Body of pancreas (tissue), 4 donors: ENCODE data around the gene PSPN. TPM values are rescaled to one million over a fixed set of nuclear protein-coding genes. Genes with fewer than 3 reads are reported as not detected.

Experiments
- ATAC-seq: fragments of 150-250 bp; one replicate; pipeline ENCODE4 v1.9.1; 2016
- DNase-seq, 4 donors: peaks; one replicate each; pipeline ENCODE4 v3.0.0-alpha.2; 2019
- H3K27ac ChIP-seq, 4 donors: fragments of 200-600 bp; sonication (generic); 1 replicate in 3 of 4; 2 replicates in 1 of 4; pipeline versions ENCODE4 v1.5.1 to v1.6.1; 2016 to 2019; ENCODE audit warnings: mild to moderate bottlenecking in 1 of 4, mixed read lengths in 1 of 4, moderate library complexity in 1 of 4
- H3K27me3 ChIP-seq, 2 donors: fragments of 200-600 bp; sonication (generic); one replicate each; pipeline ENCODE4 v1.6.0; 2016; ENCODE audit warnings: mild to moderate bottlenecking in 1 of 2
- H3K36me3 ChIP-seq, 2 donors: fragments of 200-600 bp; sonication (generic); replicated peaks in 1 of 2; 2 replicates each; pipeline ENCODE4 v1.5.1; 2016; ENCODE audit warnings: low read depth in 2 of 2; ENCODE audit not compliant: insufficient read depth in 1 of 2
- H3K4me1 ChIP-seq: fragments of 200-600 bp; sonication (generic); one replicate; pipeline ENCODE4 v1.6.0; 2016
- H3K4me3 ChIP-seq, 2 donors: fragments of 200-600 bp; sonication (generic); 1 replicate in 1 of 2; 2 replicates in 1 of 2; pipeline ENCODE4 v1.5.1; 2016 to 2019
- H3K9me3 ChIP-seq, 3 donors: fragments of 200-600 bp; sonication (generic); 1 replicate in 2 of 3; 2 replicates in 1 of 3; pipeline ENCODE4 v1.5.1; 2016
- POLR2A ChIP-seq, 3 donors: fragments of 450-650 bp; IDR thresholded peaks; one replicate each; pipeline ENCODE4 v1.6.1; 2016; ENCODE audit warnings: antibody characterized with exemption in 3 of 3, mild to moderate bottlenecking in 2 of 3
- WGBS, 2 donors: methylation state at CpG; one replicate each; pipeline ENCODE4 v1.1.5; 2017; 5-methylcytosine and 5-hydroxymethylcytosine counted together
- intact Hi-C: fragments of 100-400 bp; cut with DNase I; formaldehyde crosslinking; loops from one replicate; pipeline ENCODE4 v1.15.1; 2023
- total RNA-seq, 2 donors: library from RNA; depleted of rRNA; stranded (reverse); fragments of >200 nt; gene quantifications; one replicate each; pipeline ENCODE4 v1.1.0, GENCODE V29; 2016
- TF ChIP-seq, protein P1 (sequence below), 7 experiments: fragments of 450-650 bp in 4 of 7; fragments of 200-600 bp in 3 of 7; sonication (generic) in 3 of 7; IDR thresholded peaks; one replicate each; pipeline ENCODE4 v1.5.1; 2016 to 2019; ENCODE audit warnings: antibody characterized with exemption in 7 of 7

The PSPN gene
- total RNA-seq, 2 donors from 2014 or later, result 0.52 to 8.6 TPM

DNA sequence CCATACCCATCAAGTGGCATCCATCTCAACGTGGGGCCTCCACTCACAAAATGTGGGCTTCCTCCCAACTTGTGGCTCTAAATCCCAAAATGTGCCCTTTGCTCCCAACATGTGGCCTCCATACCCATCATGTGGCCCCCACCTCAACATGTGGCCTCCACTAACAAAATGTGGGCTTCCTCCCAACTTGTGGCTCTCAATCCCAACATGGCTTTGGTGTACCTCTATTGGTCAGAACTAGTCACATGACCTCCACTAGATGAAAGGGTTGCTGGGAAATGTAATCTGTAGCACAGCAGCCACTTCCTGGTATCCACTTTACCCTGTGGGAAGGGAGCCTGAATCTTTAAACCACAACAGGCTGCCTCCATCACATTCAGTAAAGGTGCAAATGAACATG, 32.3 kb downstream of the PSPN start:
- ATAC-seq (no peak), DNase-seq (no peak)
- TF ChIP-seq POLR2A (IDR thresholded peaks at IDR 0.05), result no peak
- TF ChIP-seq, protein P1, sequence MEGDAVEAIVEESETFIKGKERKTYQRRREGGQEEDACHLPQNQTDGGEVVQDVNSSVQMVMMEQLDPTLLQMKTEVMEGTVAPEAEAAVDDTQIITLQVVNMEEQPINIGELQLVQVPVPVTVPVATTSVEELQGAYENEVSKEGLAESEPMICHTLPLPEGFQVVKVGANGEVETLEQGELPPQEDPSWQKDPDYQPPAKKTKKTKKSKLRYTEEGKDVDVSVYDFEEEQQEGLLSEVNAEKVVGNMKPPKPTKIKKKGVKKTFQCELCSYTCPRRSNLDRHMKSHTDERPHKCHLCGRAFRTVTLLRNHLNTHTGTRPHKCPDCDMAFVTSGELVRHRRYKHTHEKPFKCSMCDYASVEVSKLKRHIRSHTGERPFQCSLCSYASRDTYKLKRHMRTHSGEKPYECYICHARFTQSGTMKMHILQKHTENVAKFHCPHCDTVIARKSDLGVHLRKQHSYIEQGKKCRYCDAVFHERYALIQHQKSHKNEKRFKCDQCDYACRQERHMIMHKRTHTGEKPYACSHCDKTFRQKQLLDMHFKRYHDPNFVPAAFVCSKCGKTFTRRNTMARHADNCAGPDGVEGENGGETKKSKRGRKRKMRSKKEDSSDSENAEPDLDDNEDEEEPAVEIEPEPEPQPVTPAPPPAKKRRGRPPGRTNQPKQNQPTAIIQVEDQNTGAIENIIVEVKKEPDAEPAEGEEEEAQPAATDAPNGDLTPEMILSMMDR (IDR thresholded peaks at IDR 0.05), result no peak
- H3K9me3 ChIP-seq, result no peaks in the 10 kb centered on the region
- no peaks in the 10 kb centered on the region for H3K36me3 ChIP-seq
- no peaks in the 10 kb centered on the region for H3K4me1 ChIP-seq
- WGBS, 2 donors, result 100% methylated on average over 1 of the region's 1 CpG
- H3K27ac ChIP-seq, result no peak overlapping the region
- H3K4me3 ChIP-seq, result no peak overlapping the region
- intact Hi-C loops, result no loop called here
- no peaks in the 10 kb centered on the region for H3K27me3 ChIP-seq

DNA sequence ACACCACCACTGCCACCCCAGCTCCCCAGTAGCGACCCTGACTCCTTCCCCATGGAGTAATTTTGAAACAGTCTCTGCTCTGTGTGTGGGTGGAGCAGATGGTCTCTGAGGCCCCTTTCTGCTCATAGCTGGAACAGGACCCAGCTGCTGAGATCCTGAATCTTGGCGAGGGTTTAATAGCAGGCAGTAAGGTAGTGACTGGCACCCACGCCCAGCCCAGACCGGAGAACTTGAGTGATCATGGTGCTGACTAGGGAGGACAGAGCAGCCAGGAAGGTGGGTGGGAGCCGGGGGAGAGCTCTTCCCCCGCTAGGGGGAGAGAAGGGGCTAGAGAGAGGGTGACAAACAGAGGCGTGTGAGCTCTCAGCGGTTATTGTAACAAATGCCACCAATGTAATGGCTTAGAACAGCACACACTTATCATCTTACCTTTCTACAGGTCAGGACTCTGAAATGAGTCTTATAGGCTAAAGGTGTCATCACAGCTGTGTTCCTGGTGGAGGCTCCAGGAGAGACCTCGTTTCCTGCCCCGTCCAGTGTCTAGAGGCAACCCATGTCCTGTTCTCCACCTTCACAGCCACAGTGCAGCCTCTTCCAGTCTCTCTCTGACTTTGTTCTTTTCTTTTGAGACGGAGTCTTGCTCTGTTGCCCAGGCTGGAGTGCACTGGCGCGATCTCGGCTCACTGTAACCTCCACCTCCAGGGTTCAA, 35.1 kb downstream of the PSPN start:
- Histone ChIP-seq H3K9me3 (no peaks in the 10 kb centered on the region), H3K4me1 (no peaks in the 10 kb centered on the region), H3K27me3 (no peaks in the 10 kb centered on the region), H3K36me3 (no peaks in the 10 kb centered on the region), H3K4me3 (no peak overlapping the region), H3K27ac (no peak overlapping the region)
- no peak for ATAC-seq
- 62 to 67% methylated on average over 14 of the region's 14 CpGs for WGBS, 2 donors
- DNase-seq, result no peak
- intact Hi-C loops, result no loop called here
- TF ChIP-seq, protein P1 (IDR thresholded peaks at IDR 0.05), result no peak
- no peak for TF ChIP-seq POLR2A (IDR thresholded peaks at IDR 0.05)

DNA sequence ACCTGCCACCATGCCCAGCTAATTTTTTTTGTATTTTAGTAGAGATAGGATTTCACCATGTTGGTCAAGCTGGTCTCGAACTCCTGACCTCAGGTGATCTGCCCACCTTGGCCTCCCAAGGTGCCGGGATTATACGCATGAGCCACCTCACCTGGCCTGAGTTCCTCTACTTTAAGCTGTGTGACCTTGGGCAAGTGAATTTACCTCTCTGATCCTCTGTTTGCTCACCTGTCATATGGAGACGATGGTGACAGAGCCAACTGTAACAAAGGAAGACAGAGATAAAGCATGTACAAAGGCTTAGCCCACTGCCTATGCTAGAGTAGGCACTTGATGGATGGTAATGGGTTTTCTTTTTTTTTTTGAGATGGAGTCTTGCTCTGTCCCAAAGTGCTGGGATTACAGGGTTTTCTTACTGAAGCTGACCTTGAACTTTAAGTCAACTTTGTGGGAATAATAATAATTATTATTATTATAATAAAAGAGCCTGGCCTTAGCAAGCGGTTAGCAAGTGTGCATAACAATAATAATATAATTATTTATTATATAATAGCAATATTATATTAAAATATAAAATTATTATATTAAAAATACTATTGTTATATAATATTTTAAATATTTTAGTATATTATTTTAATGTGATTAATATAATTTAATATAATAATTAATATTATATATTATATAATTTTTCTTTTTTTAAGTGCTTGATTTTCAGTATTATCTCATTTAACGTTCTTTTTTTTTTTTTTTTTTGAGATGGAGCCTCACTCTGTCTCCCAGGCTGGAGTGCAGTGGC, 41.0 kb downstream of the PSPN start:
- DNase-seq, result no peak
- no peaks in the 10 kb centered on the region for H3K4me1 ChIP-seq
- no peak for ATAC-seq
- TF ChIP-seq, protein P1 (IDR thresholded peaks at IDR 0.05), result no peak
- H3K36me3 ChIP-seq, result no peaks in the 10 kb centered on the region
- WGBS, 2 donors, result 54 to 65% methylated on average over 6 of the region's 6 CpGs
- no peak overlapping the region for H3K27ac ChIP-seq
- H3K4me3 ChIP-seq, result no peak overlapping the region
- no peaks in the 10 kb centered on the region for H3K9me3 ChIP-seq
- intact Hi-C loops, result no loop called here
- H3K27me3 ChIP-seq, result no peaks in the 10 kb centered on the region

DNA sequence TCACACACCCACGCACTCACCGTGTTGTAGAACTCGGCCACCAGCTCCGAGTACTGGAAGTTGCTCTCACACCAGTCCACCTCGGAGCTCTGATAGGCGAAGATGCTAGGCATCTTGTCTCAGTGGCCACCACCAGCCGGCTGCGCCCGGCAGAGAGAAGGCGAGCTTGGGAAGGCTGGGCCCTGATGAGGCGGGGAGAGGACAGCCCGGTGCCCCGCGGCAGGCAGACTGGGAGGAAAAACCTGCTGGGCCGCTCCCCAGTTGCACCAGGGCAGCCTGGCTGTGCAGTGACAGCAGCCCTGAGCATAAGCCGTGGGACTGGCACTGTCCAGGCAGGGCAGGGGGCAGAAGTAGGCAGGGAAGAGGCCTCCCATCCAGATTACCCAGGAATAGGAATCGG, 42.3 kb downstream of the PSPN start, which contains the start of gene ACER1:
ACER1 (minus strand) TSS at position 174 of the 400 bp plus-strand sequence; CDS start at position 113, 61 bp downstream.
- ATAC-seq, result no peak
- WGBS, 2 donors, result 64 to 83% methylated on average over 2 to 17 of the region's 17 CpGs
- no peak for DNase-seq

More for the DNA sequence above, 42.3 kb downstream of the PSPN start, which contains the start of gene ACER1:
- Histone ChIP-seq H3K4me1 (no peaks in the 10 kb centered on the region), H3K27ac (no peak within 1 kb of the TSS), H3K36me3 (no peaks in the 10 kb centered on the region), H3K9me3 (no peaks in the 10 kb centered on the region), H3K27me3 (no peaks in the 10 kb centered on the region), H3K4me3 (no peak within 1 kb of the TSS)
- intact Hi-C loops, result no loop called here
- TF ChIP-seq POLR2A (IDR thresholded peaks at IDR 0.05), result no peak
- TF ChIP-seq, protein P1 (IDR thresholded peaks at IDR 0.05), result no peak
